Epidermal melanocyte (primary cell): ENCODE measurements around the gene HBA1.
"Not testable (repeated sequence)": the region's sequence is repeated elsewhere in the genome, so short reads cannot be mapped to it uniquely, and the experiment has no call there.

ENCODE experiments used
- DNase-seq: peaks from one replicate; pipeline ENCODE4 v3.0.0; 2011; ENCODE audit warnings: low spot score; ENCODE audit not compliant: insufficient read length

Gene HBA1

GRCh38 chr16:176477-177382, at the start of gene HBA1:
TSS of gene HBA1 (plus strand) at chr16:176680. CDS start at chr16:176717, 37 bp downstream.
- not testable (repeated sequence) for DNase-seq

GRCh38 chr16:129075-129474, 47.4 kb upstream of the HBA1 start:
- DNase-seq: no peak

DNA sequence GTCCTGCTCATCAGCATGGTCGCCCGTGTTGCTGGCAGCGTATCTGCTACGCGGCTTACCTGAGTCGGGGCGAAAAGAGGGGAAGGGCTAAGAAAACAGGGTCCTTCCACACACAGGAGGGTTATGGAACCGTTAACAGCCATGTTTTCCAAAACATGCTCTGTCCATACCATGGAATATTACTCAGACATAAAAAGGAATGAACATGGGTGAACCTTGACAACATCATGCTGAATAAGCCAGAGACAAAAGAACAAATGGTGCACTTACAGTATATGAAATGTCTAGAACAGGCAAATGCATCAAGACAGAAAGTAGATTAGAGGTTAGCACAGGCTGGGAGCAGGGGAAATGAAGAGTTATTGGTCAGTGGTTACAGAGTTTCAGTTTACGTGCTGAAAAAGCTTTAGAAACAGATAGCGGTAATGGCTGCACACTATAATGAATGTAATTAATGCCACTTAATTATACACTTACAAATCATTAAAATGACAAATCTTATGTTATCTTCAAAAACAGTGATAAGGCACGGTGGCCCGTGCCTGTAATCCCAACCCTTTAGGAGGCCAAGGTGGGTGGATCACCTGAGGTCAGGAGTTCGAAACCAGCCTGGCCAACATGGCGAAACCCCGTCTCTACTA, 45.8 kb upstream of the HBA1 start:
- no peak for DNase-seq

DNA sequence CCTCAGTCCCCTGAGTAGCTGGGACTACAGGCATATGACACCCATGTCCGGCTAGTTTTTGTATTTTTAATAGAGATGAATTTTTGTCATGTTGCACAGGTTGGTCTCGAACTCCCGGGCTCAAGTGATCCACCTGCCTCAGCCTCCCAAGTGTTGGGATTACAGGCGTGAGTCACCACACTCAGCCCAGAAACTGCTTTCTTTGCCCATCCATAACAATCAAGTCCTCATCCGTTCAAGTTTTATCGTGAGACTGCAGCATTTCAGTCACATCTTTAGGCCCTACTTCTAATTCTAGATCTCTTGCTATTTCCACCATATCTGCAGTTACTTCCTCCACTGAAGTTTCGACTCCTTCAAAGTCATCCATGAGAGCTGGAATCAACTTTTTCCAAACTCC, 44.4 kb upstream of the HBA1 start:
- DNase-seq: no peak

DNA sequence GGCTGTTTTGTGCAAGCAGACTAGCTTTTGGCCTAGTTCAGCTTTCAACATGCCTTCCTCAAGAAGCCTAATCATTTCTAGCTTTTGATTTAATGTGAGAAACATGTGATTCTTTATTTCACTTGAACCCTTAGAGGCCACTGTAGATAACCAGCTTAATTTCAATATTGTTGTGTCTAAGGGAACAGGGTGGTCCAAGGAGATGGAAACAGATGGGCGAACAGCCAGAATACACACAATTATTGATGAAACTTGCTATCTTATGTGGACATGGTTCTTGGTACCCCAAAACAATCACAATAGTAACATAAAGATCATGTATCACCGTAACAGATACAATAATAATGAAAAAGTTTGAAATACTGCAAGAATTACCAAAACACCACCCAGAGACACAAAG, 42.8 kb upstream of the HBA1 start:
- DNase-seq: no peak

DNA sequence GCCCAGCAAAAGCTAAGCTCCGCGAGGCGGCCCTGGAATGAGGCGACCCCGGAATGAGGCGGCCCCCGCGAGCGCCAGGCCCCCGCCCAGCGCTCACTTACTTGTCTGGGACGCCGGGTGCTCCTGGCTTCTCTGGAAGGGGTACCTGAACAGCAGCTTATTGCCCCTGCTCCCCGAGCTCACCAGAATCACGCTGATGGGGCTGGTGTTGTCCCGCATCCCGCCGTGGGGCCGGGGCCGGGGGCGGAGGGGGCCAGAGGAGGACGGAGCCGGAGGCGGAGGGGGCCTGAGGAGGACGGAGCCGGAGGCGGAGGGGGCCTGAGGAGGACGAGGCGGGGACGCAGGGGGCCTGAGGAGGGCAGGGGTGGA, 38.4 kb upstream of the HBA1 start:
- DNase-seq: no peak

DNA sequence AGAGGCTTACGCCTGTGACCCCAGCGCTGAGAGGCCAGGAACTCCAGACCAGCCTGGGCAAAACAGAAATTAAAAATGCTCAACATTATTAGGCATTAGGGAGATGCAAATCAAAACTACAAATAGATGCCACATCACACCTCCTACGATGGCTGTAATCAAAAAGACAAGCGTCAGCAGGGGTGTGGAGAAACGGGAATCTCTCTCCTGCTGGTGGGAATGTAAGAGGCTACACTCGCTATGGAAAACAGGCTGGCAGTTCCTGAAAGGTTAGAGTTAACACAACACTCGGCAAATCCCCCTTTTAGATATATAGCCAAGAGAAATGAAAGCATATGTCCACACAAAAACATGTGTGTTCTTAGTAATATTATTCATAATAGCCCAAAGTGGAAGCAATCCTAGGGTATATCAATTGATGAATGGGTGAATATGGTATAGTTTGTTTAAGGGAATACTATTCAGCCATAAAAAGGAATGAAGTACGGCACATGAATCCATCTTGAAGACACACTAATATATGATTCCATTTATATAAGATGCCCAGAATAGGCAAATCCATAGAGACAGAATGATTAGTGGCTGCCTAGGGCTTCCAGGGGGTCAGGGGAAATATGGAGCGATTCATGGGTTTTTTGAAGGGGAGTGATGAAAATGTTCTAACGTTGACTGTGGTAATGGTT, 36.2 kb upstream of the HBA1 start:
- DNase-seq: no peak

DNA sequence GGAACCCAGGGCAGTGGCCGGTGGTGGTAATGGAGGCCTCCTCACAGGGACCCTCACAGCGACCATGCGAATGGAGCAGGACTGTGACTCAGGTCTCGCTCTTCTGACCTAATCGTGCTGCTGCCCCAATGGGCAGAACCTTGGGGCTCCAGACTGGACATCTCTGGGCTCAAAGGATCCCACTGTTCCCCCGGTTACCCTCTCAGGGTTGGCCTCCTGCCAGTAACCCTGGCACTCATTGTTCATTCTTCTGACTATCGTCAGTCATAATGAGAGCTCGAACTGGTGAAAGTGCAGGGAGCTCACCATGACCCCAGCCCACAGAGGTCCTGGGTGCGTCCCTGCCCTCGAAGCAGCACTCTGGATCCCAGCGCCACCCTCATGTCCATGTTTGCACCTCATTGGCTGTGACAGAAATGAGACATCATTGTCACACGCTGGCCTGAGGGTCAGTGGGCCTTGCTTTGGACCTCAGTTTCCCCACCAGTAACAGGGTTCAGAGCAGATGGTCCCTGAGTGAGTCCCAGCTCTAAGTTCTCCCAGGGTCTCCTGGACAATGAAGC, 34.0 kb upstream of the HBA1 start:
- no peak for DNase-seq

GRCh38 chr16:143047-143446, 33.4 kb upstream of the HBA1 start:
- DNase-seq: no peak

DNA sequence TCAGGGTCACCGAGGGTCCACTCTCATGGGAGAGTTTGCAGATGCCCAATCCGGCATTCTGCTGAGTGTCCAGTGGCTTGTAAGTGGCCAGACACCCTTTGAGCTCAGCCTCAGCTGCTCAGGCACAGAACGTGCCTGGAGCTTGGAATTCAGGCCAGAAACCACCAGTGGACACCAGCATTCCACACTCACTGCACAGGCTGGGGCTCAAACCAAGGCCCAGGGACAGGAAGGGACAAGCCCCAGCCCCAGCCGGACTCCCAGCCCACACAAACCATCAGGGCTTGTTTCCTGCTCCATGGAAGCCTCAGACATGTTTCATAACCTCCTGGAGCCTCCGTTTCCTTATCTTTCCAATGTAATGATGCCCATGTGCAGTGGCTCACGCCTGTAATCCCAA, 33.0 kb upstream of the HBA1 start:
- no peak for DNase-seq

- no peak for DNase-seq
Measured at GRCh38 chr16:144797-145252, 31.7 kb upstream of the HBA1 start.

- no peak for DNase-seq
Measured at GRCh38 chr16:146646-147045, 29.8 kb upstream of the HBA1 start.

DNA sequence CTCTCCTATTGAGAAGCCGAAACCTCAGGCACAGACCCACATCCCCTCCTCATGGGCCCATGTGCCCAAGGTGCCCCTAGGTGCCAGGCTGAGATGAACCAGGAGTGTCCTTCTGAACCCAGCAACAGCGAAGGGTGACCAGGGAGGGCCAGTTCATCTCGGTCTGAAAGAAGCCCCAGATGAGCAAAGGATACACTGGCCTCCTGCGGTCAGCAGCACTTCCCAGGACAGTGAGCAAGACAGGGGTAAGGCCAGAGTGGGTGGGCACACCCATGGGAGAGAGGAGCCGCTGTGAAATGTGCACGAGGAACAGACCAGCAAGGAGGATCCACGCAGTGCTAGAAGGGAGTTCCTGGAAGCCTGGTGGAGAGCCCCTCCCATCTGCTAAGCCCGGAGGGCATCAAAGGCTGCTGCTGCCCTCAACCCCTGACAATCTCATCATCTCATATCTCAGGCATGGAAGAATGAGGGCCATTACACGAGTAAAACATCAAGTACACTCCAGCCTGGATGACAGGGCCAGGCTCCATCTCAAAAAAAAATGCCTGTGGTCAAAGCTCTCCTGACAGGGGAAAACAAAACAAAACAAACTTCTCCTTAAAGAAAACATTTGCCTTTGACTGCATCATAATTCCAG, 27.3 kb upstream of the HBA1 start:
- DNase-seq: no peak

DNA sequence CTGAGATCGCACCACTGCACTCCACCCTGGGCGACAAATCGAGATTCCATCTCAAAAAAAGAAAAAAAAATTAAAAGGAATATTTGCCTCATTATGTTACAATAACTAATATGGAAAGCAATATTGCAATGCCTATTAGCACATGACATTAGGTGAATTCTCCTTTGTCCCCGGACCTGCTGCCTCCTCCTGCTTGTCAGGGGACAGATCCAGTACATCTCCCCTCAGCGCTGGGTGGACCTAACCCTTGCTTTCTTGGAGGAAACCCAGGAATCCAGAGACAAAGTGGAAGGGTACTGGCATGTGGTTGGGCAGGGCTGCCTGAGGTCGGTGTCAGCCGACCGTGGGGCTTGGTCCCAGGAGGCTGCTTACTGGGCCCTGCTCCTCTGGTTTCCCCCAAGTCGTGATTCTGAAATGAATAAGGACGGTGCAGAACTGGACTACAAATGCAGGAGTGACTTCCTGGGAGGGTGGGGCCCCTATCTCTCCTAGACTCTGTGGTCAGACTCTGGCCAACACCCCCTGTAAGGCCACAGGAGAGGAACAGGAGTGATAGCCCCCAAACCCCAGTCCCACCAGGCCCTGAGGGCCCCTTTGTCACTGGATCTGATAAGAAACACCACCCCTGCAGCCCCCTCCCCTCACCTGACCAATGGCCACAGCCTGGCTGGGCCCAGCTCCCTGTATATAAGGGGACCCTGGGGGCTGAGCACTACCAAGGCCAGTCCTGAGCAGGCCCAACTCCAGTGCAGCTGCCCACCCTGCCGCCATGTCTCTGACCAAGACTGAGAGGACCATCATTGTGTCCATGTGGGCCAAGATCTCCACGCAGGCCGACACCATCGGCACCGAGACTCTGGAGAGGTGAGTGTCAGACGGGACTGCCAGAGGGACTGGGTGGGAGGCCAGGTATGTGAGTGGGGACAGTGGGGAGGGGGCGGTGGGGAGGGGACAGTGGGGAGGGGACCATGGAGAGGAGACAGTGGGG, 24.0 kb upstream of the HBA1 start, which contains the start of gene HBZ:
Gene HBZ, plus strand, starts transcription at position 504 of the 988 bp plus-strand sequence. Its CDS starts 266 bp downstream, at position 770.
- no peak for DNase-seq

- DNase-seq: not testable (repeated sequence)
Measured at GRCh38 chr16:153129-153521, 23.4 kb upstream of the HBA1 start.

GRCh38 chr16:153550-154216, 22.8 kb upstream of the HBA1 start:
- DNase-seq: not testable (repeated sequence)

DNA sequence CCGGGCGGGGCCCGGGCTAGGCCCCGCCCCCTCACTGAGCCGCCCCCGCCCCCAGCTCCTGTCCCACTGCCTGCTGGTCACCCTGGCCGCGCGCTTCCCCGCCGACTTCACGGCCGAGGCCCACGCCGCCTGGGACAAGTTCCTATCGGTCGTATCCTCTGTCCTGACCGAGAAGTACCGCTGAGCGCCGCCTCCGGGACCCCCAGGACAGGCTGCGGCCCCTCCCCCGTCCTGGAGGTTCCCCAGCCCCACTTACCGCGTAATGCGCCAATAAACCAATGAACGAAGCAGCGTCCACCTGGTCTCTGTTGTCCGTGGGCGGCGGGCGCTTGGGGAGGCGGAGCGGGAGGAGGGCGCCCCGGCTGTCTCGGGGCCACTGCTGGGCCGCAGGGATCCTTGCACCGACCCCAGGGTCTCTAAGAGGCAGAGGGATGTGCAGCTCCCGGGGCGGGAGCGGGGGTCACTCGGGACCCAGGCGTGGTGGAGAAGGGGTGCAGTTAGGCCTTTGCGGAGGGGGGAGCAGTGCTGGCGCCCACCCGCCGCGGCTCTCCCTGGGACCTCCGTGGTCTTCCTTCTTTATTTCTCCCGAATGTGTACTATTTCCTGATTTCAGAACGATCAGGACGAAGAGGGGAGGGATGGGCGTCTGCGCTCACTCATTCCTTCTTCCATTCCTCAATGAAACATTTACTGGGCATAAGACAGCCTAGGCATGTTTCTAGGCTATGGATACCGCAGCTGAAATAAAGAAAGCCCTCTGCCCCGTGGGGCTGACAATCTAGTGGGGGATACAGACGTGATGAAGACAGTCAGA, 22.1 kb upstream of the HBA1 start:
- no peak for DNase-seq

GRCh38 chr16:155031-155398, 21.5 kb upstream of the HBA1 start:
- no peak for DNase-seq
